Sigmoid colon (tissue), 4 donors: Measurements from ENCODE around the gene HELT.

Experiments
- EP300 ChIP-seq, 4 donors: sonication (generic); formaldehyde crosslinking; IDR thresholded peaks; one replicate each; pipeline ENCODE4 v1.6.1; 2017; ENCODE audit warnings: antibody characterized with exemption in 4 of 4
- POLR2A ChIP-seq, 2 donors: fragments of 450-650 bp; IDR thresholded peaks; one replicate each; pipeline ENCODE4 v1.6.1; 2016; ENCODE audit warnings: antibody characterized with exemption in 2 of 2, mild to moderate bottlenecking in 2 of 2, moderate library complexity in 2 of 2
- POLR2AphosphoS5 ChIP-seq, 4 donors: sonication (generic); formaldehyde crosslinking; IDR thresholded peaks; one replicate each; pipeline ENCODE4 v1.6.1; 2017; ENCODE audit warnings: antibody characterized with exemption in 4 of 4
- TF ChIP-seq, protein P1 (sequence below), 4 experiments: fragments of 450-650 bp in 3 of 4; fragments of 200-600 bp in 1 of 4; IDR thresholded peaks; one replicate each; pipeline ENCODE4 v1.5.1; 2016 to 2019; ENCODE audit warnings: antibody characterized with exemption in 4 of 4, mild to moderate bottlenecking in 3 of 4, moderate library complexity in 2 of 4

DNA sequence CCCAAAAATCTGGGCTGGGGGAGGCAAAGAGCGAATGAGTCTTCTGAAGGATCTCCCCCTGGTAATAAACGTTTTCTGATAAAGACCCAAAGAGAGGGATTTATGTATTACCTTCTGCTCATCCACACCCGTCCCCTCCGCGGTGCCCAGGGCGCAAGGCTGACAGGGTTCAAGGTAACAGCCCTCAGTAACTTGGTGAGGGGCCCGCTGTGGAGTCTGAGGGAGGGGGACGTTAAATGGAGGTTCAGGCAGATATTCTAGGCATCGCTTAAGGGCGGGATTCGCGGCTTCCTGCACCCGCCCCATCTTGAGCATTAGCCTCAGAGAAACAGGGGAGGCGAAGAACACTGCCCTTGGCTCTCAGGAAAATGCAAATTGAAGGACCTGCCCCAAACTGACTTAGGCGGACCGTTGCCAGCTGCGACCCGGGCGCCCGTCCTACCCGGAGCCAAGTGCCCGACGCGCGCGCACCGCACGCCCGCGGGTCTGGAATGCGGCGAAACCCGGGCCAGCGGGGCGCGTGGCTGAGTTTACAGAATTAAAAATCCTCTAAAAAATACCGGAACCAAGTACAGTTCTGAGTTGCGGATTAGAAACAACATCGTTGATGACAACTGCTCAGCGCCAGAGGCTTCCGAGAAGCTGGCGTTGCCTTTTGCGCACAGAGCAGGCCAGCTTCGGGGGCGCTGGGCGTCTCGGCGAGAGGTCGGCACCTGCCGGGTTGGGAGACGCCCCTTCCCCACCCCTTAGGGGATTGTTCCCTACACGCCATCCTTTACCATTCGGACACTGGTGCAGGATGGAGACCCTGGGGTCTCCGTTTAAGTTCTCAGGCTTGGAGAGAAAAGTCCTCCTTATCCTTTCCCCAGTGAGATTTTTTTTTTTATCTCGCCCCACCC lies 2.8 kb downstream of the HELT start:
- TF ChIP-seq POLR2A (IDR thresholded peaks at IDR 0.05) (no peak), EP300 (IDR thresholded peaks at IDR 0.05) (no peak), POLR2AphosphoS5 (IDR thresholded peaks at IDR 0.05) (no peak)
- TF ChIP-seq, protein P1, sequence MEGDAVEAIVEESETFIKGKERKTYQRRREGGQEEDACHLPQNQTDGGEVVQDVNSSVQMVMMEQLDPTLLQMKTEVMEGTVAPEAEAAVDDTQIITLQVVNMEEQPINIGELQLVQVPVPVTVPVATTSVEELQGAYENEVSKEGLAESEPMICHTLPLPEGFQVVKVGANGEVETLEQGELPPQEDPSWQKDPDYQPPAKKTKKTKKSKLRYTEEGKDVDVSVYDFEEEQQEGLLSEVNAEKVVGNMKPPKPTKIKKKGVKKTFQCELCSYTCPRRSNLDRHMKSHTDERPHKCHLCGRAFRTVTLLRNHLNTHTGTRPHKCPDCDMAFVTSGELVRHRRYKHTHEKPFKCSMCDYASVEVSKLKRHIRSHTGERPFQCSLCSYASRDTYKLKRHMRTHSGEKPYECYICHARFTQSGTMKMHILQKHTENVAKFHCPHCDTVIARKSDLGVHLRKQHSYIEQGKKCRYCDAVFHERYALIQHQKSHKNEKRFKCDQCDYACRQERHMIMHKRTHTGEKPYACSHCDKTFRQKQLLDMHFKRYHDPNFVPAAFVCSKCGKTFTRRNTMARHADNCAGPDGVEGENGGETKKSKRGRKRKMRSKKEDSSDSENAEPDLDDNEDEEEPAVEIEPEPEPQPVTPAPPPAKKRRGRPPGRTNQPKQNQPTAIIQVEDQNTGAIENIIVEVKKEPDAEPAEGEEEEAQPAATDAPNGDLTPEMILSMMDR (IDR thresholded peaks at IDR 0.05), result no peak
